ENCODE measurements around the gene TSR3. TPM values are rescaled to one million over a fixed set of nuclear protein-coding genes. Genes with fewer than 3 reads are reported as not detected.

Gene TSR3
- total RNA-seq, 1 experiment from 2014 or later, result 52.7 TPM

DNA sequence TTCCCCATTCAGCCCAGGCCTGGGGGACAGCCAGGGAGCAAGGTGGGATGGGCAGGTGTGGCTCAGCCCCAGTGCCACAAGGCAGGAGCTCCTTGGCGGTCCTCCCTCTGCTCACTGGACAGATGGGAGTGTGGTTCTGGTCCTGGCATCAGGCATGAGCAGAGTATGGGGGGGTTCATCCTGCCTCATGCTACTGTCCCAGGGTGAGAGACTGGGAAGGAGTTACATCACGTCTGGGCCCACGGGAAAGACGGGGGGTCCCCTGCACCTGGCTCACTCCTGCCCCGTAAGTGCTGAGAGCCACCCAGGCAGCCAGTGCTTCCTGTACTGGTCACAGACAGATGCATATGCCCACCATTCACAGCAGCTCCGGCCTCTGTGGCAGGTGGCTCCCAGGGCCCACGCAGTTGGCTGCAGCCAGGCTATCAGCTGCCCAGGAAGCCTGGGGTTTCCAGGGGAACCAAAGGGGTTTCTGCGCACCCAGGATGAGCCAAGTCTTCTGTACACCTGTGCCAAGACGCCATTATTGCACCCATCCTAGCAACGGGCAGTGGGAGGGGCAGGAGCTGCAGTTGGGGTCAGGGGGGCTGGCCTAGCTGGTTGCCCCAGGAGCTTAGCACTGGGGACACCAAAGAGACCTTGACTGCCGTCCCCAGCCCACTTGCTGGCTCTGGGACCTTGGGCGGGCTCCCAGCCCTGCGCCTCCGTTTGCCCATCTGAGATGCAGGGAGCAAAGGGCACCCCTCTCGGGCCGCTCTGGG is 16.3 kb downstream of the TSR3 start:
- H3K27me3 ChIP-seq (ENCODE audit: insufficient read depth, low read length), result no peaks in the 10 kb centered on the region
- ChIA-PET RAD21 (ENCODE audit: low non-redundant PET in 1 of 2, low total read pairs in 2 of 2, uncharacterized antibody in 2 of 2, unreplicated experiment in 2 of 2) (no interaction called here), POLR2A (no interaction called here), CTCF (no interaction called here)
- H4K20me1 ChIP-seq (ENCODE audit: insufficient read depth), result no peaks in the 10 kb centered on the region
- peaks cover 17 to 34% of the 10 kb centered on the region in 2 experiments; a peak in 3 of 4 replicates for H3K4me1 ChIP-seq (ENCODE audit: control insufficient read depth in 1 of 2, insufficient read depth in 2 of 2, low read length in 2 of 2)
- TF ChIP-seq CBX3 (IDR thresholded peaks at IDR 0.05; ENCODE audit: low read depth), result no peak
- TF ChIP-seq SIN3A (IDR thresholded peaks at IDR 0.05; ENCODE audit: low read depth), result no peak
- no peak for TF ChIP-seq ZFX (IDR thresholded peaks at IDR 0.05)
- TF ChIP-seq YY1 (IDR thresholded peaks at IDR 0.05; ENCODE audit: extremely low read depth, insufficient replicate concordance, low read depth, low read length), result no peak
- no peak for TF ChIP-seq POLR2AphosphoS5 (IDR thresholded peaks at IDR 0.05; ENCODE audit: low read depth, low read length)
- TF ChIP-seq ELF1 (IDR thresholded peaks at IDR 0.05; ENCODE audit: borderline replicate concordance, low read depth), result no peak
- TF ChIP-seq, protein P1, sequence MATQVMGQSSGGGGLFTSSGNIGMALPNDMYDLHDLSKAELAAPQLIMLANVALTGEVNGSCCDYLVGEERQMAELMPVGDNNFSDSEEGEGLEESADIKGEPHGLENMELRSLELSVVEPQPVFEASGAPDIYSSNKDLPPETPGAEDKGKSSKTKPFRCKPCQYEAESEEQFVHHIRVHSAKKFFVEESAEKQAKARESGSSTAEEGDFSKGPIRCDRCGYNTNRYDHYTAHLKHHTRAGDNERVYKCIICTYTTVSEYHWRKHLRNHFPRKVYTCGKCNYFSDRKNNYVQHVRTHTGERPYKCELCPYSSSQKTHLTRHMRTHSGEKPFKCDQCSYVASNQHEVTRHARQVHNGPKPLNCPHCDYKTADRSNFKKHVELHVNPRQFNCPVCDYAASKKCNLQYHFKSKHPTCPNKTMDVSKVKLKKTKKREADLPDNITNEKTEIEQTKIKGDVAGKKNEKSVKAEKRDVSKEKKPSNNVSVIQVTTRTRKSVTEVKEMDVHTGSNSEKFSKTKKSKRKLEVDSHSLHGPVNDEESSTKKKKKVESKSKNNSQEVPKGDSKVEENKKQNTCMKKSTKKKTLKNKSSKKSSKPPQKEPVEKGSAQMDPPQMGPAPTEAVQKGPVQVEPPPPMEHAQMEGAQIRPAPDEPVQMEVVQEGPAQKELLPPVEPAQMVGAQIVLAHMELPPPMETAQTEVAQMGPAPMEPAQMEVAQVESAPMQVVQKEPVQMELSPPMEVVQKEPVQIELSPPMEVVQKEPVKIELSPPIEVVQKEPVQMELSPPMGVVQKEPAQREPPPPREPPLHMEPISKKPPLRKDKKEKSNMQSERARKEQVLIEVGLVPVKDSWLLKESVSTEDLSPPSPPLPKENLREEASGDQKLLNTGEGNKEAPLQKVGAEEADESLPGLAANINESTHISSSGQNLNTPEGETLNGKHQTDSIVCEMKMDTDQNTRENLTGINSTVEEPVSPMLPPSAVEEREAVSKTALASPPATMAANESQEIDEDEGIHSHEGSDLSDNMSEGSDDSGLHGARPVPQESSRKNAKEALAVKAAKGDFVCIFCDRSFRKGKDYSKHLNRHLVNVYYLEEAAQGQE (IDR thresholded peaks at IDR 0.05; ENCODE audit: low read depth), result no peak
- TF ChIP-seq, protein P2, sequence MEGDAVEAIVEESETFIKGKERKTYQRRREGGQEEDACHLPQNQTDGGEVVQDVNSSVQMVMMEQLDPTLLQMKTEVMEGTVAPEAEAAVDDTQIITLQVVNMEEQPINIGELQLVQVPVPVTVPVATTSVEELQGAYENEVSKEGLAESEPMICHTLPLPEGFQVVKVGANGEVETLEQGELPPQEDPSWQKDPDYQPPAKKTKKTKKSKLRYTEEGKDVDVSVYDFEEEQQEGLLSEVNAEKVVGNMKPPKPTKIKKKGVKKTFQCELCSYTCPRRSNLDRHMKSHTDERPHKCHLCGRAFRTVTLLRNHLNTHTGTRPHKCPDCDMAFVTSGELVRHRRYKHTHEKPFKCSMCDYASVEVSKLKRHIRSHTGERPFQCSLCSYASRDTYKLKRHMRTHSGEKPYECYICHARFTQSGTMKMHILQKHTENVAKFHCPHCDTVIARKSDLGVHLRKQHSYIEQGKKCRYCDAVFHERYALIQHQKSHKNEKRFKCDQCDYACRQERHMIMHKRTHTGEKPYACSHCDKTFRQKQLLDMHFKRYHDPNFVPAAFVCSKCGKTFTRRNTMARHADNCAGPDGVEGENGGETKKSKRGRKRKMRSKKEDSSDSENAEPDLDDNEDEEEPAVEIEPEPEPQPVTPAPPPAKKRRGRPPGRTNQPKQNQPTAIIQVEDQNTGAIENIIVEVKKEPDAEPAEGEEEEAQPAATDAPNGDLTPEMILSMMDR (IDR thresholded peaks at IDR 0.05 in 2 of 3, conservative IDR thresholded peaks at IDR 0.05 in 1 of 3; ENCODE audit: borderline replicate concordance in 1 of 3, insufficient read depth in 1 of 3, low read depth in 2 of 3, low read length in 2 of 3), result no peak
- H3K4me3 ChIP-seq (replicated peaks in 1 of 2; ENCODE audit: low read depth in 1 of 2, low read length in 2 of 2), result no peak overlapping the region
- no peaks in the 10 kb centered on the region for H3K9me2 ChIP-seq (ENCODE audit: insufficient read depth)
- H2AFZ ChIP-seq (ENCODE audit: low read depth, low read length, poor library complexity, severe bottlenecking), result no peak overlapping the region
- no peak overlapping the region for H3K4me2 ChIP-seq (ENCODE audit: low read length)
- H3K9me3 ChIP-seq (ENCODE audit: control insufficient read depth in 1 of 2, insufficient read depth in 1 of 2, low read depth in 1 of 2, low read length in 2 of 2), result no peaks in the 10 kb centered on the region; a peak in 1 of 4 replicates
- no peak for ATAC-seq
- H3K27ac ChIP-seq (ENCODE audit: low read depth, low read length), result no peak overlapping the region
- intact Hi-C loops (cut with micrococcal nuclease), result no loop called here
- H3K79me2 ChIP-seq (ENCODE audit: insufficient read depth, low read length), result no peaks in the 10 kb centered on the region
- no TSS peak for BruUV-seq (replicated peaks)
- H3K36me3 ChIP-seq (ENCODE audit: control insufficient read depth in 1 of 2, insufficient read depth in 2 of 2, low read length in 2 of 2), result no peaks in the 10 kb centered on the region
- H3K9ac ChIP-seq (ENCODE audit: low read length), result no peak overlapping the region
- DNase-seq (ENCODE audit: low read depth, low spot score), result no peak
